ENCODE results near the gene PPP1R13B. TPM values are rescaled to one million over a fixed set of nuclear protein-coding genes. Genes with fewer than 3 reads are reported as not detected.
"Not testable (repeated sequence)": the region's sequence is repeated elsewhere in the genome, so short reads cannot be mapped to it uniquely, and the experiment has no call there.

The PPP1R13B gene
- polyA plus RNA-seq, 3 donors, result 28.4 to 30.9 (median 29.4) TPM

- no peak for DNase-seq (ENCODE audit: low read depth in 3 of 3, low spot score in 2 of 3)
Observed at GRCh38 chr14:103703433-103704385, 143.7 kb downstream of the PPP1R13B start.

GRCh38 chr14:103702497-103703432 is 144.6 kb downstream of the PPP1R13B start:
- no peak for DNase-seq (ENCODE audit: low read depth in 3 of 3, low spot score in 2 of 3)

GRCh38 chr14:103702095-103702494 is 145.3 kb downstream of the PPP1R13B start:
- no peak for DNase-seq (ENCODE audit: low read depth in 3 of 3, low spot score in 2 of 3)

GRCh38 chr14:103700753-103701490 is 146.5 kb downstream of the PPP1R13B start:
- DNase-seq (ENCODE audit: low read depth in 3 of 3, low spot score in 2 of 3), result no peak

- DNase-seq (ENCODE audit: low read depth in 3 of 3, low spot score in 2 of 3), result no peak
Observed at GRCh38 chr14:103699901-103700752, 147.2 kb downstream of the PPP1R13B start.

GRCh38 chr14:103699261-103699661 is 148.1 kb downstream of the PPP1R13B start:
- no peak for DNase-seq (ENCODE audit: low read depth in 3 of 3, low spot score in 2 of 3)

GRCh38 chr14:103698380-103699260 is 148.8 kb downstream of the PPP1R13B start:
- no peak for DNase-seq (ENCODE audit: low read depth in 3 of 3, low spot score in 2 of 3)

- DNase-seq (ENCODE audit: low read depth in 3 of 3, low spot score in 2 of 3), result no peak
Observed at GRCh38 chr14:103697603-103698379, 149.6 kb downstream of the PPP1R13B start.

- no peak for DNase-seq (ENCODE audit: low read depth in 3 of 3, low spot score in 2 of 3)
Observed at GRCh38 chr14:103697206-103697602, 150.2 kb downstream of the PPP1R13B start.

GRCh38 chr14:103696466-103697071 is 150.8 kb downstream of the PPP1R13B start:
- DNase-seq (ENCODE audit: low read depth in 3 of 3, low spot score in 2 of 3), result no peak

GRCh38 chr14:103696070-103696402 is 151.3 kb downstream of the PPP1R13B start:
- DNase-seq (ENCODE audit: low read depth in 3 of 3, low spot score in 2 of 3), result no peak

GRCh38 chr14:103695296-103696069 is 151.9 kb downstream of the PPP1R13B start:
- no peak for DNase-seq (ENCODE audit: low read depth in 3 of 3, low spot score in 2 of 3)

- no peak for DNase-seq (ENCODE audit: low read depth in 3 of 3, low spot score in 2 of 3)
Observed at GRCh38 chr14:103694572-103695026, 152.8 kb downstream of the PPP1R13B start.

- DNase-seq (ENCODE audit: low read depth in 3 of 3, low spot score in 2 of 3), result no peak
Observed at GRCh38 chr14:103693515-103693914, 153.9 kb downstream of the PPP1R13B start.

- no peak for DNase-seq (ENCODE audit: low read depth in 3 of 3, low spot score in 2 of 3)
Observed at GRCh38 chr14:103692871-103693270, 154.5 kb downstream of the PPP1R13B start.

- DNase-seq (ENCODE audit: low read depth in 3 of 3, low spot score in 2 of 3), result no peak
Observed at GRCh38 chr14:103692159-103692558, 155.2 kb downstream of the PPP1R13B start.

- not testable (repeated sequence) for DNase-seq (ENCODE audit: low read depth in 3 of 3, low spot score in 2 of 3)
Observed at GRCh38 chr14:103691655-103692054, 155.7 kb downstream of the PPP1R13B start.
